ENCODE results near the gene SNX27.
"Not testable (repeated sequence)": the region's sequence is repeated elsewhere in the genome, so short reads cannot be mapped to it uniquely, and the experiment has no call there.

The SNX27 gene

GRCh38 chr1:151682901-151683300 is 71.1 kb downstream of the SNX27 start:
- H3K27ac Mint-ChIP-seq, H3K4me1 Mint-ChIP-seq, H3K27me3 Mint-ChIP-seq, CTCF ChIA-PET, H3K36me3 Mint-ChIP-seq, DNase-seq, H3K4me3 Mint-ChIP-seq, H3K9me3 Mint-ChIP-seq: not testable (repeated sequence)

- CTCF ChIA-PET: interaction anchor here (0.6 kb wide), 1 partner anchor 269 kb away, joined by 3 read pairs; no protein-coding TSS in a partner anchor
- H3K27me3 Mint-ChIP-seq: no peaks in the 10 kb centered on the region
- no peak overlapping the region for H3K4me3 Mint-ChIP-seq
- H3K36me3 Mint-ChIP-seq: peaks cover 1% of the 10 kb centered on the region
- H3K27ac Mint-ChIP-seq: no peak overlapping the region
- no peak for DNase-seq
- H3K4me1 Mint-ChIP-seq: no peaks in the 10 kb centered on the region
- no peaks in the 10 kb centered on the region for H3K9me3 Mint-ChIP-seq
Observed at GRCh38 chr1:151684128-151684527, 72.3 kb downstream of the SNX27 start.

- no peak overlapping the region for H3K27ac Mint-ChIP-seq
- CTCF ChIA-PET: no interaction called here
- H3K36me3 Mint-ChIP-seq: no peaks in the 10 kb centered on the region
- peaks cover under 1% of the 10 kb centered on the region for H3K4me1 Mint-ChIP-seq
- no peak for DNase-seq
- no peaks in the 10 kb centered on the region for H3K9me3 Mint-ChIP-seq
- H3K27me3 Mint-ChIP-seq: no peaks in the 10 kb centered on the region
- no peak overlapping the region for H3K4me3 Mint-ChIP-seq
Observed at GRCh38 chr1:151686561-151686960, 74.7 kb downstream of the SNX27 start.

- Mint-ChIP-seq H3K4me1 (peaks cover 6% of the 10 kb centered on the region), H3K27me3 (no peaks in the 10 kb centered on the region), H3K36me3 (peaks cover 9% of the 10 kb centered on the region), H3K27ac (no peak overlapping the region), H3K9me3 (no peaks in the 10 kb centered on the region), H3K4me3 (no peak overlapping the region)
- DNase-seq: no peak
- CTCF ChIA-PET: no interaction called here
Observed at GRCh38 chr1:151689494-151689893, 77.6 kb downstream of the SNX27 start.

- Mint-ChIP-seq H3K36me3 (peaks cover 9% of the 10 kb centered on the region), H3K27me3 (no peaks in the 10 kb centered on the region), H3K27ac (no peak overlapping the region), H3K4me1 (peaks cover 6% of the 10 kb centered on the region), H3K9me3 (no peaks in the 10 kb centered on the region), H3K4me3 (no peak overlapping the region)
- DNase-seq: no peak
- CTCF ChIA-PET: interaction anchor here (3.2 kb wide), 1 partner anchor 145 kb away, joined by 10 read pairs; no protein-coding TSS in a partner anchor
Observed at GRCh38 chr1:151692226-151692625, 80.4 kb downstream of the SNX27 start.

GRCh38 chr1:151693057-151693651 is 81.3 kb downstream of the SNX27 start:
- Mint-ChIP-seq H3K27ac (no peak overlapping the region), H3K4me1 (peaks cover 6% of the 10 kb centered on the region), H3K27me3 (no peaks in the 10 kb centered on the region), H3K36me3 (peaks cover 9% of the 10 kb centered on the region), H3K9me3 (no peaks in the 10 kb centered on the region), H3K4me3 (no peak overlapping the region)
- CTCF ChIA-PET: interaction anchor here (0.6 to 3.2 kb wide), 4 partner anchors 33 to 166 kb away, joined by 3 to 10 read pairs (median 3); no protein-coding TSS in a partner anchor
- no peak for DNase-seq

GRCh38 chr1:151701515-151701914 is 89.7 kb downstream of the SNX27 start:
- Mint-ChIP-seq H3K4me3 (no peak overlapping the region), H3K9me3 (no peaks in the 10 kb centered on the region), H3K4me1 (peaks cover 5% of the 10 kb centered on the region), H3K27ac (no peak overlapping the region), H3K36me3 (peaks cover 4% of the 10 kb centered on the region), H3K27me3 (peaks cover 8% of the 10 kb centered on the region)
- CTCF ChIA-PET: interaction anchor here (1.0 kb wide), 1 partner anchor 135 kb away, joined by 3 read pairs; no protein-coding TSS in a partner anchor
- DNase-seq: no peak

- no peak overlapping the region for H3K27ac Mint-ChIP-seq
- peaks cover 4% of the 10 kb centered on the region for H3K36me3 Mint-ChIP-seq
- peaks cover 12% of the 10 kb centered on the region for H3K27me3 Mint-ChIP-seq
- peaks cover 10% of the 10 kb centered on the region for H3K4me1 Mint-ChIP-seq
- no peak for DNase-seq
- H3K9me3 Mint-ChIP-seq: no peaks in the 10 kb centered on the region
- no peak overlapping the region for H3K4me3 Mint-ChIP-seq
- CTCF ChIA-PET: no interaction called here
Observed at GRCh38 chr1:151702936-151703335, 91.1 kb downstream of the SNX27 start.

- CTCF ChIA-PET: no interaction called here
- Mint-ChIP-seq H3K4me1 (peaks cover 10% of the 10 kb centered on the region), H3K27ac (no peak overlapping the region), H3K4me3 (no peak overlapping the region), H3K27me3 (peaks cover 12% of the 10 kb centered on the region), H3K9me3 (no peaks in the 10 kb centered on the region), H3K36me3 (peaks cover 2% of the 10 kb centered on the region)
- DNase-seq: no peak
Observed at GRCh38 chr1:151703813-151704212, 92.0 kb downstream of the SNX27 start.

GRCh38 chr1:151704246-151704645 is 92.4 kb downstream of the SNX27 start:
- Mint-ChIP-seq H3K27ac (no peak overlapping the region), H3K4me1 (peaks cover 10% of the 10 kb centered on the region), H3K27me3 (peaks cover 16% of the 10 kb centered on the region), H3K4me3 (no peak overlapping the region), H3K9me3 (no peaks in the 10 kb centered on the region), H3K36me3 (peaks cover 2% of the 10 kb centered on the region)
- DNase-seq: no peak
- CTCF ChIA-PET: no interaction called here

- CTCF ChIA-PET: no interaction called here
- peaks cover 10% of the 10 kb centered on the region for H3K4me1 Mint-ChIP-seq
- H3K9me3 Mint-ChIP-seq: no peaks in the 10 kb centered on the region
- no peak overlapping the region for H3K4me3 Mint-ChIP-seq
- no peak overlapping the region for H3K27ac Mint-ChIP-seq
- no peak for DNase-seq
- H3K36me3 Mint-ChIP-seq: peaks cover 2% of the 10 kb centered on the region
- H3K27me3 Mint-ChIP-seq: peaks cover 25% of the 10 kb centered on the region
Observed at GRCh38 chr1:151705146-151705545, 93.3 kb downstream of the SNX27 start.

GRCh38 chr1:151705753-151706463 is 94.1 kb downstream of the SNX27 start:
- no peak overlapping the region for H3K4me3 Mint-ChIP-seq
- peaks cover 10% of the 10 kb centered on the region for H3K4me1 Mint-ChIP-seq
- no peak for DNase-seq
- H3K27ac Mint-ChIP-seq: no peak overlapping the region
- CTCF ChIA-PET: no interaction called here
- peaks cover under 1% of the 10 kb centered on the region for H3K36me3 Mint-ChIP-seq
- no peaks in the 10 kb centered on the region for H3K9me3 Mint-ChIP-seq
- H3K27me3 Mint-ChIP-seq: peaks cover 26% of the 10 kb centered on the region

- H3K4me1 Mint-ChIP-seq: peaks cover 10% of the 10 kb centered on the region
- CTCF ChIA-PET: no interaction called here
- no peaks in the 10 kb centered on the region for H3K36me3 Mint-ChIP-seq
- H3K27ac Mint-ChIP-seq: peak overlapping the region; percentile 49
- H3K27me3 Mint-ChIP-seq: peaks cover 30% of the 10 kb centered on the region
- no peak overlapping the region for H3K4me3 Mint-ChIP-seq
- DNase-seq: no peak
- H3K9me3 Mint-ChIP-seq: no peaks in the 10 kb centered on the region
Observed at GRCh38 chr1:151706464-151707415, 94.9 kb downstream of the SNX27 start.

GRCh38 chr1:151707541-151708065 is 95.8 kb downstream of the SNX27 start:
- no peaks in the 10 kb centered on the region for H3K9me3 Mint-ChIP-seq
- DNase-seq: no peak
- no peak overlapping the region for H3K4me3 Mint-ChIP-seq
- H3K27me3 Mint-ChIP-seq: peaks cover 36% of the 10 kb centered on the region
- no peaks in the 10 kb centered on the region for H3K36me3 Mint-ChIP-seq
- no peak overlapping the region for H3K27ac Mint-ChIP-seq
- H3K4me1 Mint-ChIP-seq: peaks cover 10% of the 10 kb centered on the region
- CTCF ChIA-PET: interaction anchor here (0.6 kb wide), 1 partner anchor 90 kb away, joined by 4 read pairs; no protein-coding TSS in a partner anchor

Data from activated naive CD4-positive, alpha-beta T cell treated with anti-CD3 and anti-CD28 coated beads, Interleukin-2, amount 10 ng/mL, durations not matched to agents 7 days and 5 days (primary cell).